T-cell (primary cell): ENCODE results near the gene PBX4. TPM values are rescaled to one million over a fixed set of nuclear protein-coding genes. Genes with fewer than 3 reads are reported as not detected.

Experiments used
- ATAC-seq, 4 experiments: fragments of 200-7000 bp in 3 of 4; fragments of 150-1000 bp in 1 of 4; cut with Tn5 transposase; replicated peaks in 1 of 4; 1 replicate in 3 of 4; 2 replicates in 1 of 4; pipeline ENCODE4 v1.10.0; 2021; ENCODE audit warnings: moderate library complexity in 3 of 4, mild to moderate bottlenecking in 2 of 4, moderate number of reproducible peaks in 1 of 4
- CTCF ChIA-PET, 2 donors: fragments of 300-600 bp; sonication (Branson Sonifier 250); formaldehyde crosslinking; loops; one replicate each; lab custom pipeline; 2022; ENCODE audit warnings: antibody characterized with exemption in 2 of 2; lab: Charles Lee
- POLR2A ChIA-PET, 2 donors: fragments of 300-600 bp; sonication (Branson Sonifier 250); formaldehyde crosslinking; loops; one replicate each; lab custom pipeline; 2022; ENCODE audit warnings: antibody characterized with exemption in 2 of 2; lab: Charles Lee
- DNase-seq, 35 experiments: peaks; one replicate each; pipeline versions ENCODE4 v3.0.0 to v3.0.0-alpha.2; 2013 to 2023
- H3K27ac ChIP-seq: one replicate; pipeline ENCODE4 v1.5.1; 2013; ENCODE audit warnings: low read length
- H3K27me3 ChIP-seq, 2 experiments: replicated peaks in 1 of 2; 1 replicate in 1 of 2; 2 replicates in 1 of 2; pipeline versions ENCODE4 v1.6.1 to v1.7.0; 2013; ENCODE audit warnings: low read length in 1 of 2, mixed read lengths in 1 of 2; ENCODE audit not compliant: control insufficient read depth in 2 of 2, insufficient read depth in 2 of 2; ENCODE audit errors: extremely low read depth in 1 of 2
- H3K36me3 ChIP-seq, 2 donors: 1 replicate in 1 of 2; 2 replicates in 1 of 2; pipeline versions ENCODE4 v1.6.1 to v1.7.0; 2013; ENCODE audit warnings: low read length in 1 of 2; ENCODE audit not compliant: control insufficient read depth in 2 of 2, insufficient read depth in 1 of 2; ENCODE audit errors: extremely low read depth in 1 of 2
- H3K4me1 ChIP-seq, 2 experiments: 1 replicate in 1 of 2; 2 replicates in 1 of 2; pipeline versions ENCODE4 v1.6.1 to v1.7.0; 2013; ENCODE audit warnings: low read length in 2 of 2, mixed read lengths in 1 of 2; ENCODE audit not compliant: insufficient read depth in 2 of 2, control insufficient read depth in 1 of 2; ENCODE audit errors: extremely low read depth in 1 of 2
- H3K4me3 ChIP-seq, 2 donors: 1 replicate in 1 of 2; 2 replicates in 1 of 2; pipeline versions ENCODE4 v1.5.1 to v1.7.0; 2013; ENCODE audit warnings: mild to moderate bottlenecking in 2 of 2, low read length in 1 of 2, moderate library complexity in 1 of 2; ENCODE audit not compliant: control insufficient read depth in 1 of 2; ENCODE audit errors: extremely low read depth in 1 of 2
- H3K9me3 ChIP-seq: 2 replicates; pipeline ENCODE4 v1.7.0; 2013
- H3K27ac Mint-ChIP-seq, 2 donors: one replicate each; pipeline ENCODE4 v1.8.0; 2020 to 2021; ENCODE audit warnings: mild to moderate bottlenecking in 2 of 2, mixed read lengths in 2 of 2
- H3K27me3 Mint-ChIP-seq, 2 donors: one replicate each; pipeline ENCODE4 v1.8.0; 2021 to 2022; ENCODE audit warnings: mixed read lengths in 2 of 2
- H3K36me3 Mint-ChIP-seq: one replicate; pipeline ENCODE4 v1.8.0; 2021; ENCODE audit warnings: mixed read lengths
- H3K4me1 Mint-ChIP-seq, 3 donors: one replicate each; pipeline ENCODE4 v1.8.0; 2020 to 2022; ENCODE audit warnings: mixed read lengths in 3 of 3, mild to moderate bottlenecking in 1 of 3
- H3K4me3 Mint-ChIP-seq, 3 donors: one replicate each; pipeline ENCODE4 v1.8.0; 2020 to 2022; ENCODE audit warnings: mild to moderate bottlenecking in 3 of 3, mixed read lengths in 3 of 3, moderate library complexity in 3 of 3
- H3K9me3 Mint-ChIP-seq, 3 donors: one replicate each; pipeline ENCODE4 v1.8.0; 2020 to 2022; ENCODE audit warnings: mixed read lengths in 3 of 3
- WGBS: methylation state at CpG from one replicate; pipeline ENCODE4 v1.1.5; 2013; ENCODE audit warnings: missing lambda C conversion rate; ENCODE audit not compliant: insufficient coverage; 5-methylcytosine and 5-hydroxymethylcytosine counted together
- total RNA-seq, 35 experiments: library from RNA in 6 of 35; stranded (reverse) in 6 of 35; fragments of 120-200 nt in 1 of 35; gene quantifications; one replicate each; pipeline versions ENCODE4 v1.2.1 to v1.2.4 and lab custom pipeline; 2013 to 2026

The PBX4 gene
- total RNA-seq, 5 donors from 2014 or later (not counting 1 experiment from before 2014, with no cell fraction given), result 40.9 to 48.3 (median 42.7) TPM

GRCh38 chr19:19548915-19549759, 69.3 kb downstream of the PBX4 start:
- Mint-ChIP-seq H3K27ac (no peak overlapping the region), H3K4me3 (no peak overlapping the region), H3K4me1 (no peaks in the 10 kb centered on the region), H3K9me3 (no peaks in the 10 kb centered on the region), H3K36me3 (no peaks in the 10 kb centered on the region), H3K27me3 (no peaks in the 10 kb centered on the region)
- Histone ChIP-seq H3K36me3 (no peaks in the 10 kb centered on the region), H3K4me1 (peaks cover 0 to 1% of the 10 kb centered on the region in 2 experiments), H3K9me3 (no peaks in the 10 kb centered on the region), H3K27me3 (peaks cover 0 to 39% of the 10 kb centered on the region in 2 experiments), H3K27ac (no peak overlapping the region), H3K4me3 (no peak overlapping the region)
- ATAC-seq, result no peak
- 69% methylated on average over 7 of the region's 13 CpGs for WGBS
- DNase-seq, result no peak
- CTCF ChIA-PET, result interaction anchor here in 1 of 2 donors (0.6 kb wide), 1 partner anchor 63 kb away, joined by 3 read pairs; no protein-coding TSS in a partner anchor
- POLR2A ChIA-PET, result interaction anchor here in 1 of 2 donors (0.5 kb wide), 1 partner anchor 45 kb away, joined by 4 read pairs; no protein-coding TSS in a partner anchor

DNA sequence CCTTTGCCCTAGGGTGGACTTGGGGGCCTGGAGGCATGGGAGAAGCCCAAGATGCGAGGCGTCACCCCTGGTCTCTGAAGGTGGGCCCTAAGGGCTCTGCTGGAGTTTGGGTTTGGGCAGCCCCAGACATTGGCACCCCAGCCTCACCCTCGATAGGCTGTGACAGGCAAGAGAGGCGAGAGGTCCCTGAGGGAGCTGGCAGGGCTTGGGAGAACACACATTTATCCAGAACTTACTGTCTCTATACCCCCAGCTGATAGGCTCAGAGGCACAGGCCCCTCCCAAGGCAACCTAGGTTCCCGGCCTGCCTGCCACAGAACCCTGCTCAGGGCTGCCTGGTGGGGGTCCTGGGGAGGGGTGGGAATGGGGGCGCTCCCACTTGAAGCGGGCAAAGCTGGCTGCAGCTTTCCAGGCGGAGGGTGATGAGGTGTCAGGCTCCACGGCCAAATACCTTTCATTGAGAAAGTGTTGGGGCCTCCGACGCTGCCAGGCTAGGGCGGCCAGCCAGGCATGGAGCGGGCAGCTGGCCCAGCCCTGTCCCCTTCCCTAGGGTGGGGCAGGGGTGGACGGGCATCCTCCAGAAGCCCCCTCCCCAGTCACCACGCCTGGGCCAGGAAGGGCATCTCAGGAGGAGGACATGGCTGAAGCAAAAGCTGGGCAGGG, 70.7 kb downstream of the PBX4 start:
- WGBS, result 73% methylated on average over 5 of the region's 15 CpGs
- H3K36me3 Mint-ChIP-seq, result no peaks in the 10 kb centered on the region
- CTCF ChIA-PET, result no interaction called here
- no peak for ATAC-seq
- H3K27ac Mint-ChIP-seq, result no peak overlapping the region
- no peak overlapping the region for H3K4me3 ChIP-seq
- H3K27me3 ChIP-seq, result peaks cover 0 to 51% of the 10 kb centered on the region in 2 experiments
- H3K27me3 Mint-ChIP-seq, result no peaks in the 10 kb centered on the region
- peaks cover 0 to under 1% of the 10 kb centered on the region in 2 experiments for H3K4me1 ChIP-seq
- H3K9me3 Mint-ChIP-seq, result no peaks in the 10 kb centered on the region
- no peaks in the 10 kb centered on the region for H3K9me3 ChIP-seq
- DNase-seq, result no peak
- H3K27ac ChIP-seq, result no peak overlapping the region
- no peaks in the 10 kb centered on the region for H3K36me3 ChIP-seq
- POLR2A ChIA-PET, result interaction anchor here in 1 of 2 donors (0.7 kb wide), 1 partner anchor 51 kb away, joined by 3 read pairs; no protein-coding TSS in a partner anchor
- H3K4me1 Mint-ChIP-seq, result no peaks in the 10 kb centered on the region
- no peak overlapping the region for H3K4me3 Mint-ChIP-seq

DNA sequence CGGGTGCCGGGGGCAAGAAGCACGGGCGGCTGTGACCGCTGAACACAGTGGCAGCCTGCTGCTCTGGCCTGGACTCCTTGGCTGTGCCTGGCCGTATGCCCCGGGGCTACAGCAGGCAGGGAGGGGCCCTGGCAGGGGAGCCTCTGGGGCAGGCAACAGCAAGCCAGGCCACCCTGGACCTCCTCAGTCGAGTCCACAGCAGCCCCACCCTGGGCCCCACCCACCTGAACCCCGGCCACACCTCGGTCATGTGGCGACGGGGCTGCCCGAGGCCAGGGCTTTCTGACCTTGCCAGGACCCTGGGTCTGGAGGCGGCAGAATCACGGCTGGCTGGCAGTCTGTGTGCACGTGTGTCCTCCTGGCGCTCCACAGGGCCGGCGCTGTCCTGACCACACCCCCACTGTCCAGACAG, 71.7 kb downstream of the PBX4 start:
- DNase-seq (no peak), ATAC-seq (no peak)
- Mint-ChIP-seq H3K4me1 (peaks cover 2 to 9% (median 6%) of the 10 kb centered on the region in 3 donors), H3K36me3 (no peaks in the 10 kb centered on the region), H3K9me3 (no peaks in the 10 kb centered on the region), H3K27me3 (peaks cover 0 to 4% of the 10 kb centered on the region in 2 donors), H3K4me3 (no peak overlapping the region), H3K27ac (peak overlapping the region in 1 of 2 donors; percentile 22)
- Histone ChIP-seq H3K4me3 (no peak overlapping the region), H3K36me3 (no peaks in the 10 kb centered on the region), H3K9me3 (no peaks in the 10 kb centered on the region), H3K27me3 (peaks cover 0 to 59% of the 10 kb centered on the region in 2 experiments), H3K4me1 (peaks cover 0 to 11% of the 10 kb centered on the region in 2 experiments), H3K27ac (no peak overlapping the region)
- ChIA-PET CTCF (no interaction called here), POLR2A (no interaction called here)
- WGBS, result 83% methylated on average over 17 of the region's 19 CpGs

- H3K36me3 ChIP-seq, result no peaks in the 10 kb centered on the region
- peaks cover 0 to 69% of the 10 kb centered on the region in 2 experiments for H3K27me3 ChIP-seq
- Mint-ChIP-seq H3K4me3 (no peak overlapping the region), H3K9me3 (no peaks in the 10 kb centered on the region), H3K27me3 (peaks cover 0 to 4% of the 10 kb centered on the region in 2 donors), H3K4me1 (peaks cover 9 to 16% (median 12%) of the 10 kb centered on the region in 3 donors), H3K36me3 (no peaks in the 10 kb centered on the region), H3K27ac (no peak overlapping the region)
- DNase-seq, result no peak
- no peak overlapping the region for H3K27ac ChIP-seq
- ChIA-PET POLR2A (no interaction called here), CTCF (no interaction called here)
- H3K4me1 ChIP-seq, result peaks cover 2 to 22% of the 10 kb centered on the region in 2 experiments
- 95% methylated on average over 21 of the region's 23 CpGs for WGBS
- ATAC-seq, result no peak
- no peak overlapping the region for H3K4me3 ChIP-seq
- H3K9me3 ChIP-seq, result no peaks in the 10 kb centered on the region
These were observed 72.8 kb downstream of the PBX4 start for GRCh38 chr19:19545707-19546106.

DNA sequence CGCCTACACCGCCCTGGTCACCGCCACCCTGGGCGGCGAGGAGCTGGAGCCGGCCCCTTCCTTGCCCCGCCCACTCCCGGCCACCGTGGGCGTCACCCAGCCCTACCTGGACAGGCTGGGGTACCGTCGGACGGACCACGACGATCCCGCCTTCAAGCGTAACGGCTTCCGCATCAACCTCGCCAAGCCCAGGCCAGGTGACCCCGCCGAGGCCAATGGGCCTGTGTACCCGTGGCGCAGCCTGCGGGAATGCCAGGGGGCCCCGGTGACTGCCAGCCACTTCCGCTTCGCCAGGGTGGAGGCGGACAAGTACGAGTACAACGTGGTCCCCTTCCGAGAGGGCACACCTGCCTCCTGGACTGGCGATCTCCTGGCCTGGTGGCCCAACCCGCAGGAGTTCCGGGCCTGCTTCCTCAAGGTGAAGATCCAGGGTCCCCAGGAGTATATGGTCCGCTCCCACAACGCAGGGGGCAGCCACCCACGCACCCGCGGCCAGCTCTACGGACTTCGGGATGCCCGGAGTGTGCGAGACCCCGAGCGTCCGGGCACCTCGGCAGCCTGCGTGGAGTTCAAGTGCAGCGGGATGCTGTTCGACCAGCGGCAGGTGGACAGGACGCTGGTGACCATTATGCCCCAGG, 73.4 kb downstream of the PBX4 start:
- Histone ChIP-seq H3K4me1 (peaks cover 4 to 28% of the 10 kb centered on the region in 2 experiments), H3K9me3 (no peaks in the 10 kb centered on the region), H3K4me3 (no peak overlapping the region), H3K27me3 (peaks cover 0 to 66% of the 10 kb centered on the region in 2 experiments), H3K36me3 (no peaks in the 10 kb centered on the region), H3K27ac (no peak overlapping the region)
- WGBS, result 90% methylated on average over 53 of the region's 53 CpGs
- no peak overlapping the region for H3K4me3 Mint-ChIP-seq
- ChIA-PET POLR2A (no interaction called here), CTCF (no interaction called here)
- peaks cover 0 to 4% of the 10 kb centered on the region in 2 donors for H3K27me3 Mint-ChIP-seq
- no peak overlapping the region for H3K27ac Mint-ChIP-seq
- H3K4me1 Mint-ChIP-seq, result peaks cover 11 to 18% (median 15%) of the 10 kb centered on the region in 3 donors
- no peaks in the 10 kb centered on the region for H3K9me3 Mint-ChIP-seq
- DNase-seq (no peak), ATAC-seq (no peak)
- H3K36me3 Mint-ChIP-seq, result no peaks in the 10 kb centered on the region
